ENCODE results near the gene NUP153.
"Not testable (repeated sequence)": the region's sequence is repeated elsewhere in the genome, so short reads cannot be mapped to it uniquely, and the experiment has no call there.

The NUP153 gene

GRCh38 chr6:17725083-17725482 is 18.4 kb upstream of the NUP153 start:
- Histone ChIP-seq H3K9ac (ENCODE audit: low read depth, low read length) (no peak overlapping the region), H3K36me3 (ENCODE audit: insufficient read depth, low read length) (no peaks in the 10 kb centered on the region), H3K9me3 (ENCODE audit: control insufficient read depth, insufficient read depth, low read length) (no peaks in the 10 kb centered on the region), H3K4me1 (ENCODE audit: insufficient read depth, low read length) (peaks cover 13% of the 10 kb centered on the region; the same call in 1 of the 2 replicates)

GRCh38 chr6:17724341-17724740 is 17.6 kb upstream of the NUP153 start:
- H3K36me3 ChIP-seq (ENCODE audit: insufficient read depth, low read length) = no peaks in the 10 kb centered on the region

DNA sequence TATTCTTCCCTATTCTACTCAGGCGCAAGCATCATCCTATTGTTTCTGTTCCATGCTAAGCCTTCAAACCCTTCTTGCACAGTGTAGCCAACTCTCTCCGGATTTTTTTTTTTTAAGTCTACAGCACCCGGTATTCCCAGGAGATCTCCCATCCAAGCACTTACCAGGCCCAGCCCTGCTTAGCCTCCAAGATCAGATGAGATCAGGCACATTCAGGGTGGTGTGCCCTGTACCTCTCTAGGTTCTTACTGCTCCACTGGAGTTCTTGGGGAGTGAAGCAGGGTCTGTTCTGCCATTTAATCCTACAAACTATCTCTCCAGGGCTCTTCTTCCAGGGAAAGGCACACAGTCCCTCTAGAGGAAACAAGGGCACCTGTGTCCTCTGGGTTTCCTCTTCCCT is 14.9 kb upstream of the NUP153 start:
- Histone ChIP-seq H3K9me3 (ENCODE audit: control insufficient read depth, insufficient read depth, low read length) (no peaks in the 10 kb centered on the region), H3K4me1 (ENCODE audit: insufficient read depth, low read length) (peaks cover 13% of the 10 kb centered on the region; the same call in 1 of the 2 replicates), H3K36me3 (ENCODE audit: insufficient read depth, low read length) (no peaks in the 10 kb centered on the region), H3K9ac (ENCODE audit: low read depth, low read length) (no peak overlapping the region)

More at GRCh38 chr6:17724341-17724740, 17.6 kb upstream of the NUP153 start:
- H3K9me3 ChIP-seq (ENCODE audit: control insufficient read depth, insufficient read depth, low read length) = no peaks in the 10 kb centered on the region
- H3K4me1 ChIP-seq (ENCODE audit: insufficient read depth, low read length) = peaks cover 13% of the 10 kb centered on the region; the same call in 1 of the 2 replicates
- no peak overlapping the region for H3K9ac ChIP-seq (ENCODE audit: low read depth, low read length)

- no peaks in the 10 kb centered on the region for H3K9me3 ChIP-seq (ENCODE audit: control insufficient read depth, insufficient read depth, low read length)
- H3K36me3 ChIP-seq (ENCODE audit: insufficient read depth, low read length) = no peaks in the 10 kb centered on the region
- H3K9ac ChIP-seq (ENCODE audit: low read depth, low read length) = no peak overlapping the region
- peaks cover 15% of the 10 kb centered on the region for H3K4me1 ChIP-seq (ENCODE audit: insufficient read depth, low read length)
Observed at GRCh38 chr6:17719323-17720041, 12.8 kb upstream of the NUP153 start.

- Histone ChIP-seq H3K4me1 (ENCODE audit: insufficient read depth, low read length) (peaks cover 25% of the 10 kb centered on the region), H3K9me3 (ENCODE audit: control insufficient read depth, insufficient read depth, low read length) (no peaks in the 10 kb centered on the region), H3K36me3 (ENCODE audit: insufficient read depth, low read length) (no peaks in the 10 kb centered on the region), H3K9ac (ENCODE audit: low read depth, low read length) (no peak overlapping the region)
Observed at GRCh38 chr6:17716221-17716620, 9.5 kb upstream of the NUP153 start.

- Histone ChIP-seq H3K9ac (ENCODE audit: low read depth, low read length) (peak overlapping the region; percentile 15), H3K36me3 (ENCODE audit: insufficient read depth, low read length) (no peaks in the 10 kb centered on the region), H3K9me3 (ENCODE audit: control insufficient read depth, insufficient read depth, low read length) (no peaks in the 10 kb centered on the region), H3K4me1 (ENCODE audit: insufficient read depth, low read length) (peaks cover 25% of the 10 kb centered on the region)
Observed at GRCh38 chr6:17714879-17715851, 8.4 kb upstream of the NUP153 start.

GRCh38 chr6:17714177-17714576 is 7.5 kb upstream of the NUP153 start:
- H3K4me1 ChIP-seq (ENCODE audit: insufficient read depth, low read length) = peaks cover 25% of the 10 kb centered on the region
- no peaks in the 10 kb centered on the region for H3K36me3 ChIP-seq (ENCODE audit: insufficient read depth, low read length)
- no peak overlapping the region; the same call in 1 of the 2 replicates for H3K9ac ChIP-seq (ENCODE audit: low read depth, low read length)
- H3K9me3 ChIP-seq (ENCODE audit: control insufficient read depth, insufficient read depth, low read length) = no peaks in the 10 kb centered on the region

- no peaks in the 10 kb centered on the region for H3K9me3 ChIP-seq (ENCODE audit: control insufficient read depth, insufficient read depth, low read length)
- H3K9ac ChIP-seq (ENCODE audit: low read depth, low read length) = no peak overlapping the region
- H3K4me1 ChIP-seq (ENCODE audit: insufficient read depth, low read length) = peaks cover 25% of the 10 kb centered on the region
- H3K36me3 ChIP-seq (ENCODE audit: insufficient read depth, low read length) = no peaks in the 10 kb centered on the region
Observed at GRCh38 chr6:17712576-17712975, 5.9 kb upstream of the NUP153 start.

DNA sequence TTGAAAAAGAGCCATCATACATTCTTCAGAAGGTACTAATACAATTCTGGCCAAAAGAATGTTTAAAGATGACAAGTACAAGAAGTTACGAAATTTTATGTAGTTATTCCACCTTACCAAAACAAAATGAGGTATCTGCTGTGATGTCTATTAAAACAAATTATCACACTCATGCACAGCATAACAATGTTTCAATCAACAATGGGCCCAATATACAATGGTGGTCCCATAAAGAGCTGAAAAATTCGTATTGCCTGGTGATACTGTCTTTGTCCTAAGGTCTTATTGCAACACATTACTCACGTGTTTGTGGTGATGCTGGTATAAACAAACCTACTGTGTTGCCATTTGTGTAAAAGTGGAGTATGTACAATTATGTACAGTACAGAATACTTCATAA is 3.6 kb upstream of the NUP153 start:
- Histone ChIP-seq H3K9ac (ENCODE audit: low read depth, low read length) (no peak overlapping the region), H3K9me3 (ENCODE audit: control insufficient read depth, insufficient read depth, low read length) (no peaks in the 10 kb centered on the region), H3K4me1 (ENCODE audit: insufficient read depth, low read length) (peaks cover 21% of the 10 kb centered on the region), H3K36me3 (ENCODE audit: insufficient read depth, low read length) (no peaks in the 10 kb centered on the region)

DNA sequence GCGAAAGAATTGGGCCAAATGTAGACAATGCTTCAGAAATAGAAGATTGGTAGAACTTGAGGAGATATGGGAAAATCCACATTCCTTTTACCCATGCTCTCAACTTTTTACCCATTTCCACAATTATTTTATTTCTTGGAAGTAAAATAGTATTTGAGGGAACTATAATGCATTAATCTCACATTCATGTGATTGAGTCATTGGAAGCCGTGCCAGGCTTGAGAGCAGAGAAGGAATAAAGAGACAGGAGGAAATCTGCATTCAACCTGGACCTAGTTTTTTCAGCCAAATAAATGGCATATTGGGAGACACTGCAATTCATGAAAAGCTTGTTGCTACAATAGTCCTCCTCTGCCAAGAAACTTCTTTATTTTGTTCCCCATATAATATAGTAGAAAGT is 2.8 kb upstream of the NUP153 start:
- Histone ChIP-seq H3K36me3 (ENCODE audit: insufficient read depth, low read length) (no peaks in the 10 kb centered on the region), H3K9ac (ENCODE audit: low read depth, low read length) (no peak overlapping the region), H3K4me1 (ENCODE audit: insufficient read depth, low read length) (peaks cover 13% of the 10 kb centered on the region)

DNA sequence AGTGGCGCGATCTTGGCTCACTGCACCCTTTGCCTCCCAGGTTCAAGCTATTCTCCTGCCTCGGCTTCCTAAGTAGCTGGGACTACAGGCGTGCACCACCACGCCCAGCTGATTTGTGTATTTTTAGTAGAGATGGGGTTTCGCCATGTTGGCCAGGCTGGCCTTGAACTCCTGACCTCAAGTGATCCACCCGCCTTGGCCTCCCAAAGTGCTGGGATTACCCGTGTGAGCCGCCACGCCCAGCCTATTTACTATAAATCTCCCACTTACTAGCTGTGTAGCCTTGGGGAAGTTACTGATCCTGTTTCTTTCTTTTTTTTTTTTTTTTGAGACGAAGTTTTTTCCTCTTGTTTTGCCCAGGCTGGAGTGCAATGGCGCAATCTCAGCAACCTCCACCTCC is 1.3 kb upstream of the NUP153 start:
- not testable (repeated sequence) for H3K9ac ChIP-seq (ENCODE audit: low read depth, low read length); H3K36me3 ChIP-seq (ENCODE audit: insufficient read depth, low read length); H3K9me3 ChIP-seq (ENCODE audit: control insufficient read depth, insufficient read depth, low read length)
- H3K4me1 ChIP-seq (ENCODE audit: insufficient read depth, low read length) = peaks cover 12% of the 10 kb centered on the region

More for the DNA sequence above, 2.8 kb upstream of the NUP153 start:
- no peaks in the 10 kb centered on the region for H3K9me3 ChIP-seq (ENCODE audit: control insufficient read depth, insufficient read depth, low read length)

DNA sequence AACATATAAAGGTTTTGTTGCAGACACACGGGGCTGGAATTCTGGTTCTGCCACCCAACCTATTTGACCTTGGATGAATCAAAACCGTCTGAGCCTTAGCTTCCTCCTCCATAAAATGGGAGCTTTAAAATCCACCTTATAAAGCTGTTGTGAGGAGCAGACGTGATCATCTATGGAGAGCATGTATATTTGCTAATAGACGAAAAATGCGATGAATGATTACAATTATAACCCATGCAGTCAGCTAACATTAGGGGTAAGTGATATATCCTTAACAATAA is 586 bp upstream of the NUP153 start:
- Histone ChIP-seq H3K36me3 (ENCODE audit: insufficient read depth, low read length) (no peaks in the 10 kb centered on the region), H3K4me1 (ENCODE audit: insufficient read depth, low read length) (peaks cover 10% of the 10 kb centered on the region), H3K9me3 (ENCODE audit: control insufficient read depth, insufficient read depth, low read length) (no peaks in the 10 kb centered on the region), H3K9ac (ENCODE audit: low read depth, low read length) (peak overlapping the region; percentile 99)

DNA sequence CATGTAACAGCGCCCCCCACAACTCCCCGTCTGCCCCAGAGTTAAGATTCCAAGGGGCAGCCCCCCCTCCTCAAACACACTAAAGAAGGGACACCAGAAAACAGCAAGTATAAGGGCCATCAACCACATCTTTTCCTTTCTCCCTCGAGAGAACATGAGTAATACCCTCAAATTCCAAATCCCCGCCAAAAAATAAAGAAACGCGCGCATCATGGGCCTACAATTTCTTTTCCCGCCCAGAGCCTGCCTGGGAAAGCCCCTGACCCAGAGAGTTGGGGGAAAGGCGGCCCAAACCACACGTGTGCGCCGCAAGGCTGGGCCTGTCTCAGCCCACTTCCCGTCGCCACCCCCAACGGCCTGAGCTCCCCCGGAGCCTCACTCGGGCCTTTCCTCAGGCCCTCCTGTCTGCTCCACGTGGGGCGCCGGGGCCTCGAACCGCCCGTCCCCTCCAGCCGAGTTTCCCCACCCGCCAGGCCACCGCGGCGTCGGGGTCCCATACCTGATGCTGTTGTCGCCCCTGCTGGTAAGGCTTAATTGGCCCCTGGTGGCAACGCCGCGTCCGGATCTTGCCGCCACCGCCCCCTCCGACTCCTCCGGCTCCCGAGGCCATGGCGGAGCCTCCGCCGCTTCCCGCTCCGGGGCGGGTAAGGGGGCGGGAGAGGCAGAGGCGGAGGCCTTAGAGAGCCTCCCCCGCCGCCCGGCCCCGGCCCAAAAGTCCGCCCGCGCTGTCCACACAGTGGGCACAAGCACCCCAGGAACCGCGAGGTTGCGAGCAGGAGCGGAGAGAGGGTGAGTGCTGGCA is 746 bp downstream of the NUP153 start:
- Histone ChIP-seq H3K4me1 (ENCODE audit: insufficient read depth, low read length) (peaks cover 11% of the 10 kb centered on the region), H3K36me3 (ENCODE audit: insufficient read depth, low read length) (no peaks in the 10 kb centered on the region), H3K9ac (ENCODE audit: low read depth, low read length) (peak overlapping the region; percentile 99), H3K9me3 (ENCODE audit: control insufficient read depth, insufficient read depth, low read length) (no peaks in the 10 kb centered on the region)

GRCh38 chr6:17705428-17705777 is 1.3 kb downstream of the NUP153 start:
- H3K36me3 ChIP-seq (ENCODE audit: insufficient read depth, low read length) = no peaks in the 10 kb centered on the region
- peaks cover 11% of the 10 kb centered on the region for H3K4me1 ChIP-seq (ENCODE audit: insufficient read depth, low read length)
- peak overlapping the region; percentile 99 for H3K9ac ChIP-seq (ENCODE audit: low read depth, low read length)

More at GRCh38 chr6:17705428-17705777, 1.3 kb downstream of the NUP153 start:
- H3K9me3 ChIP-seq (ENCODE audit: control insufficient read depth, insufficient read depth, low read length) = no peaks in the 10 kb centered on the region

Measured in ES-I3 (cell line).